Progenitor cell of endocrine pancreas (in vitro differentiated cells): ENCODE data around the gene ANKRD50. TPM values are rescaled to one million over a fixed set of nuclear protein-coding genes. Genes with fewer than 3 reads are reported as not detected.

ENCODE experiments used
- DNase-seq: peaks from one replicate; pipeline ENCODE4 v3.0.0; 2021; ENCODE audit warnings: low spot score; ENCODE audit not compliant: unreplicated experiment
- H3K27ac Mint-ChIP-seq: 2 replicates; pipeline ENCODE4 v1.8.0; 2021; ENCODE audit warnings: mild to moderate bottlenecking, moderate library complexity, mixed read lengths
- H3K27me3 Mint-ChIP-seq: 2 replicates; pipeline ENCODE4 v1.8.0; 2021; ENCODE audit warnings: mixed read lengths
- H3K36me3 Mint-ChIP-seq: 2 replicates; pipeline ENCODE4 v1.8.0; 2022; ENCODE audit warnings: mixed read lengths; ENCODE audit not compliant: insufficient read depth
- H3K4me1 Mint-ChIP-seq: 2 replicates; pipeline ENCODE4 v1.8.0; 2021; ENCODE audit warnings: low read depth, mixed read lengths
- H3K4me3 Mint-ChIP-seq: 2 replicates; pipeline ENCODE4 v1.8.0; 2021; ENCODE audit warnings: low read depth, mild to moderate bottlenecking, moderate library complexity, mixed read lengths
- H3K9me3 Mint-ChIP-seq: 2 replicates; pipeline ENCODE4 v1.8.0; 2021; ENCODE audit warnings: low read depth, mixed read lengths
- CTCF ChIP-seq: fragments of 200-600 bp; sonication (generic); IDR thresholded peaks from one replicate; pipeline ENCODE4 v1.5.0; 2021; ENCODE audit warnings: antibody characterized with exemption, mild to moderate bottlenecking; ENCODE audit not compliant: unreplicated experiment
- total RNA-seq: library from RNA; stranded (reverse); gene quantifications from 2 replicates; pipeline ENCODE4 v1.2.1, GENCODE V29; 2021

The ANKRD50 gene
- total RNA-seq, 1 donor from 2014 or later: 28.0 TPM

- H3K36me3 Mint-ChIP-seq: no peaks in the 10 kb centered on the region
- H3K9me3 Mint-ChIP-seq: no peaks in the 10 kb centered on the region
- TF ChIP-seq CTCF: no peak
- no peaks in the 10 kb centered on the region for H3K27me3 Mint-ChIP-seq
- no peak overlapping the region for H3K27ac Mint-ChIP-seq
- DNase-seq: no peak
- peaks cover 7% of the 10 kb centered on the region for H3K4me1 Mint-ChIP-seq
- H3K4me3 Mint-ChIP-seq: no peak overlapping the region
Measured at GRCh38 chr4:124631760-124632159, 80.8 kb downstream of the ANKRD50 start.

GRCh38 chr4:124629681-124630080, 82.9 kb downstream of the ANKRD50 start:
- H3K27ac Mint-ChIP-seq: no peak overlapping the region
- TF ChIP-seq CTCF: no peak
- H3K27me3 Mint-ChIP-seq: no peaks in the 10 kb centered on the region
- no peaks in the 10 kb centered on the region for H3K9me3 Mint-ChIP-seq
- H3K4me1 Mint-ChIP-seq: peaks cover 7% of the 10 kb centered on the region
- no peak overlapping the region for H3K4me3 Mint-ChIP-seq
- H3K36me3 Mint-ChIP-seq: no peaks in the 10 kb centered on the region
- no peak for DNase-seq
